HPDE6-E6E7 (cell line): ENCODE results near the gene MTMR3.

Source experiments
- DNase-seq: peaks from one replicate; pipeline ENCODE4 v3.0.0; 2011; ENCODE audit warnings: missing footprints; ENCODE audit errors: extremely low spot score

The MTMR3 gene

DNA sequence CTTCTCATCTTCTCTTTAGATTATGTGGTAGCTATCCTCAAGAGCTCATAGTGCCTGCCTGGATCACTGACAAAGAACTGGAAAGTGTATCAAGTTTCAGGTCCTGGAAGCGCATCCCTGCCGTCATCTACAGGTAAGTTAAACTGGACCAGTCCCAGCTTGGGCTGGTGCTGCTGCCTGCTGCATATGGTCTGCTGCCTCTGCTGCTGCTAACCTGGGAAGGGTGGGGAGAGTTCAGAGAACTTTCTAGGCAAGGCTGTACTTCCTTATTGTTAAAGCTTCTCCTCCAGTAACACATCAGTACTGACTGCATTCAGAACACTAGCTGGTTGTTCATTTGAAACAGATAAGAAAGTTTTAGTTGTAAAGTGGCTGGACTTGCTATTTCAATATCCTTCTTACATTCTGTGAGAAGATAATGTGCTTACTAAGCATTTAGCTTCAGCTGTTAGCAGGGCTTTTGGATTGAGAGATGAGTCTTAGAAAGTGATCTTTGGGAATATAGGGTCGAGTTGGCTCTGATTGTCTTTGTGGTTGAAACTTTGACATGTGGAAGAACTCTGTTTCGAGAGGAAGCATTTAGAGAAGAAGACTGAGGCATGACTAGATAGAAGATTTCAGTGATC, 120.0 kb downstream of the MTMR3 start:
- no peak for DNase-seq

DNA sequence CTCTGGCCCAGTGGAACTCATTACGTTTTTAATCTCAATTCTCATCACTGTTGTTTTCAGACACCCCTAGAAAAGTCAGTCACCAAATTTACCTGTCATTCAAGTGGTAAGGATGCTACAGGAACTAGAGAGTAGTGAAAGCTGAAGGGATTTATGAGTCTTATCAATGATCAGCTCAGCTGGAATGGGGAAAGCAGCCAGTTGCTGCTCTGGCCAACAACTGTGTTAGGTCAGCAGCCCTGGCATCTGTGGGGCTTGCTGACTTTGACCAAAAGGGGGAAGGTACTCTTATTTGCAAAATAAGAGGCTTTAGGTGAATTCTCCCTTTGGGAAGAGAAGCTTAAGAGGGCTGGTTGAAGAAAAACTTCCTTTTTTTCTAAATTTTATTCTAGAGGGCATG, 121.1 kb downstream of the MTMR3 start:
- no peak for DNase-seq

DNA sequence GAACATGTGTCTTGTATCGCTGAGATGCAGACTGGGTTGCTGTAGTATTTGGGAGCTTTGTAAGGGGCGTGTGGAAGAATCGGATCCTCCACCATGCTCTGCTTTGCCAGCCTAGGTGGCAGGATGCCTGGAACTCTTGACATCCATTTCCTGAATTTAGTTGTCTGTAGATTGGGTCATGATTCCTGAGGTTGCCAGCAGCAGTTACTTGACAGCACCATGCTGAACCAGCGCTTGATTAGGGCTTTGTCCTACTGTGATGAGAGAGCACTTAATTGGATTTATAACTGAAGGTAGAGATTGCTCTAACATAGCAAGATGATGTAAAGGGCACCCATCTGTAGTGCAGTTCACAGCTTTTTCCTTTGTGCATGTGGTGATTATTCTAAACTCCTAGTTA, 121.7 kb downstream of the MTMR3 start:
- no peak for DNase-seq

DNA sequence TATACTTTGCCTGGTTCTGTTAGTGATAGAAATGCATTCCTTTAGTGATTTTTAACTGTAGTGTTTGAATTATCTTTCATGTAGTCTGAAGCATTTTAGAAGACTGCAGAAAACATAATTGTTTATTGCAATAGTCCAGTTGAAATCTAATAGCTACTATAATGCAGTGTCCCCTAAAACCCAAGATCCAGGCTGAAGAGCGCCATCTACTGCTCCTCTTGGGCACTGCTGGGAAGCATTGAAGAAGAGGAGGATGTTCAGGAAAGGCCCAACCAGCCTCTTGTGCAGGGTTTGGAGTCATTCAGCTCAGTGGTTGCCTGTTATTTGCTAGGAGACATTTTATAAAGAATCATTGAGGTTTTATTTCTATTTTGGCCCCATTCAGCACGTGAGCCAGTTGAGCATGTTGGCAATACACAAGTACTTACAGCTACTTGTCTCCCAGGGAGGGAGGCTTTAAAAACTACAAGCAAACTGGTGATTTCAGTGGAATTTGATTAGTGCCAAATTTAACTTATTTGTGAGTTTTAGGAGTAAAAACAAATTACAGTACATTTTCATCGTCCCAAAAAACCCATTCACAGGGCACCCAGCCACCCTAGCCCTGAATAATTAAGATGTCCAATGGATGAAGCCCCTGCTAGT, 122.4 kb downstream of the MTMR3 start:
- peak; percentile 44 for DNase-seq

DNA sequence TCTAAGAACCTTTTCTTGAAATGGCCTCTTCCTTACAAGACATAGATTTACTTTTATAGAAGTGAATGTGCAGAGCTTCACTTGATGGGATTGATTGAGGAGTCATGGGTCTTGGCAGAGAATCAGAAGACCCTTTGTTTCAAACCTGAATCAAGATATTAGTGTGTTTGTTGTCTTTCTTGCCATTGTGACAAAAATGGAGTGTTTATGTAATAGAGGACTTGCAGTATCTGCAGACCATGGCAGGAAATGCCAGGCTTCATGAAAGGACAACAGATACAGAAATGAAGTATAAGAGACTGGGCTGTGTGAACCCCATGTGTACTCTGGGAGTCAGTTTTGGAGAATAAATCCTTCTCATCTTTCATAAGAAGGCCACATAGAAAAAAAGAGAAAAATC, 124.4 kb downstream of the MTMR3 start:
- no peak for DNase-seq

DNA sequence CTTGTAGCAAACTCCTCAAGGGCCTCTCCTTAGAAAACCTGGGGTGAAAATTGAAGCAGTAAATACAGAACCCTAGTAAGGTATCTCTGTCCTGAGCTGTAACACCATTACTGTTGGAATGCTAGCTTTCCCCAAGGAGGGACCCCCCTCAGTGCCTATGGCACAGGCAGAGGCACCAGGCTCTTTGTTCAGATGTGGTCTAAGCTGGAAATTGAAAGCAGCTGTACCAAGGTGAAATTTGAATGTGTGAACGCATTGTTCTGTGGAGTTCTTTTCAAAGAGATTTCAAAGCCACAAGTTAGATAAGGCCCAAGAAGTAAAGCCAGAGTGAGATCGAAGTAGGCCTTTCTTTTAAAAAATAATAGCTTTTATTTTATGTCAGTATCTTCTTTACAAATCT, 125.4 kb downstream of the MTMR3 start:
- no peak for DNase-seq

DNA sequence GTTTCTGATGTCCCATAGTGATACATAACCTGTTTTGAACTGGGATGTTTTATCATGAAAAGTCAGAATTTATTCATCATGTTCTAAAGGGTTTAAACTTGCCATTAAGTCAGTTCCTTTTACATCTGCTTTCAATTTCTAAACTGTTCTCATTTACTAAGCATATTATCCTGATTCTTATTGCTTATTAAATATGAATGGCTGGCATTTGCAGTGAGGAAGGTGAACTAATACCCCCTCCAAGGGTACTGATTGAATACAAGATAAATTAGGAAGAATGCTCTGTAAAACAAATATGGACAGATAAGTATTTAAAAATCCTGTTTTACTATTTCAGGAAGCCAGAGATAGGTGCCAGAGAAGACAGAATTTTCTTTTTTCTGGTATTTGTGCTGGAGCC, 126.5 kb downstream of the MTMR3 start:
- DNase-seq, result no peak

DNA sequence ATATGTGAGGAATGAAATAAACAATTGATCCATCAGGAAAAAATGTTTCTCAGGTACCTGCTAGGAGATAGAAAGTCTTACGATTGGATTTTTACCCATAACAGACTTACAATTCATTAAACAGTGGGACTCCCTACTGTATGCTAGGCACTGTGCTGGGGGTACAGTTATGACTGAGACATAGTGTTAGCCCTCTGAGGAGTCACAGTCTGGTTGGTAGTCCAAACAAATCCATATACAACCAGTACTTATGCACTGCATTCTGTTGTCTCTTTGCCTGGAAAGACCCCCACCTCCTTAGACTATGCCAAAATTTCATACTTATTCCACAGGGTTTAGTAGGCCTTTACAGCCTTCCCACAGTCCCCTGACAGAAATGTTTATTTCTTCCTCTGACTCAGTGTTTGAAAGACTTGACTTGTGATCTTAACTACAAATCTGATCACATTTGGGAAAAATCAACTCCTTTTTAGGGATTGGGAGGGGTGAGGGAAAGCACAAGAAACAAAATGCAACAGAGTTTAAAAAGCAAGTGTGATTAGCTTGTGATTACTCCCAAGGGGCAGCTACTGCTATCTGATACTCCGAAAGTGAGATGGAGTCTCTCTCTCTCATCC, 127.9 kb downstream of the MTMR3 start:
- DNase-seq, result no peak

DNA sequence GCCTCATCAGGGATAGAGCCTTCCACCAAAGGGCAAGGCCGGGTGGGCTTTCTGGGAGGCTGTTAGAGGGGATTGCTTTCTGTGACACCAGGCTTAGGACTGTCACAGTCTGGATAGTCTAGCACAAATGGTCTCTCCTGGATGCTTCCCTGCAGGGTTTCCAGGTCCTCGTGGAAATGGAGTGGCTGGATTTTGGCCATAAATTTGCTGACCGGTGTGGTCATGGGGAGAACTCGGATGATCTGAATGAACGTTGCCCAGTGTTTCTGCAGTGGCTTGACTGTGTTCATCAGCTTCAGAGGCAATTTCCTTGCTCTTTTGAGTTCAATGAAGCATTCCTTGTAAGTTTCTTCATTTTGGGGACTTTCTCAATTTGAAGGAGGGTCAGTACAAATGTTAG, 130.2 kb downstream of the MTMR3 start:
- no peak for DNase-seq

DNA sequence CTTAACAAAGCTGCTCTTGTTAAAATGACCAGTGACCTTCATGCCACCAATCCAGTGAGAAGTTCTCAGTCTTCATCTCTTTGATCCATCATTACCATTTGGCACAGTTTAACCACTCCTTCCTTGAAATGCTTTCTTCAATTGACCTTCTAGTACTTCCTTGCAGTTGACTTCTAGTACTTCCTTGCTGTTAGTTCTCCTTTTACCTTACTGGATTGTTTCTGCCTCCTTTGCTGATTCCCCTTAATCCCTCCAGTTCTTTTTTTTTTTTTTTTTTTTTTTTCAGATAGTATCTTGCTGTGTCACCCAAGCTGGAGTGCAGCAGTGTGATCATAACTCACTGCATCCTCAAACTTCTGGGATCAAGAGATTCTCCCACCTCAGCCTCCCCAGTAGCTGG, 131.3 kb downstream of the MTMR3 start:
- no peak for DNase-seq

DNA sequence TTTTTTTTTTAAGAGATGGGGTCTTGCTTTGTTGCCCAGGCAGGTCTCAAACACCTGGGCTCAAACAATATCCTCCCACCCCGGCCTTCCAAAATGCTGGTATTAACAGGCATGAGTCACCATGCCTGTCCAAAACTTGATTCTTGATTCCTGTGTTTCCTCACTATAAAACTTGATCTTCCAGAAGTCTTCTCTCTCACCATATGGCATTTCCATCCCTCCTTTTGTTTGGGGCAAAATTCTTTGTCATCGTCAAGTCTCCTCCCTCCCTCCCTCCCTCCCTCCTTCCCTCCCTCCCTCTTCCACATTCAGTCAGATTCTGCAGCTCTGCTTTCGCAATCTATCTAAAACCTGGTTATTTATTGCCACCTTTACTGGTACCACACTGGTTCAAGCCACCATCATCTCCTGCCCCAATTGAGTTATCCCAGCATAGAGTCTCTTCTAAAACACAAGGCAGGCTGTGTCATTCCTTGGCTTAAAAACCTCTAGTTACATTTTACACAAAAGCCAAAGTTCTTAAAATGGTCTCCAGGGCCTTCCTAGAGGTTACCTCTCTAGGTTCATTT, 132.3 kb downstream of the MTMR3 start:
- DNase-seq, result no peak

DNA sequence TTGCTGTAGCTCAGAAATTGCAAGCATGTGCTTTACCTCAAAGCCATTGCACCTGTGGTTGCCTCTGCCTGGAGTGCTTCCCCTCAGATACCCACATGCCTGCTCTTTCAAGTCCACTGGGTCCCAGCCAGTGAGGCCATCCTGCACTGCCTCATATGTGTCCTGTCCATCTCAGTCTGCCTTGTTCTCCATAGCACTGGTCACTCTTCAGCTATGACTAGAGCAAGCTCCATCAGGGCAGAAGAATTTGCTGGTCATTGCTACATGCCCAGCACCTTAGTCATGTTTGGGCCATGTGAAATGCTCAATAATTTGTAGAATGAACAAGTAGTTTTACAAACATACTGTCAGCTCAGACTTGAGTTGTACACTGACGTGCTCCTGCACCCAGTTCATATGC, 132.9 kb downstream of the MTMR3 start:
- no peak for DNase-seq

DNA sequence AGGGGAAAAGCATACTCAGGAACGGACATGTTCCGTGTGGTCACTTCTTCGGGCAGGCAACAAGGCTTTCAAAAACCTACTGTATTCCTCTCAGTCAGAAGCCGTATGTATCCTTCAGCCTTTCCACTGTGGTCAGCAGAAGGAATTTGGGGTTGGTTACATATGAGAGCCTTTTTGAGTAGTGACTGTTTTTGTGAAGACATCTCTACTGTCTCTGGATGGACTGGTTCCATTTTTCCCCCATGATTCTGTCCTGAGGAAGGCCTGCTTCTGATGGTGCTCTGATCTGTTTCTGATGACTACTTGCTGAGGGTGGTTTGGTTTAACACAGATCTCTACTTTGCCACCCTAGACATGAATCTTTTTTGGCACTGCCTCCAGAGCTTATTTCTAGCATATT, 133.6 kb downstream of the MTMR3 start:
- DNase-seq, result no peak

DNA sequence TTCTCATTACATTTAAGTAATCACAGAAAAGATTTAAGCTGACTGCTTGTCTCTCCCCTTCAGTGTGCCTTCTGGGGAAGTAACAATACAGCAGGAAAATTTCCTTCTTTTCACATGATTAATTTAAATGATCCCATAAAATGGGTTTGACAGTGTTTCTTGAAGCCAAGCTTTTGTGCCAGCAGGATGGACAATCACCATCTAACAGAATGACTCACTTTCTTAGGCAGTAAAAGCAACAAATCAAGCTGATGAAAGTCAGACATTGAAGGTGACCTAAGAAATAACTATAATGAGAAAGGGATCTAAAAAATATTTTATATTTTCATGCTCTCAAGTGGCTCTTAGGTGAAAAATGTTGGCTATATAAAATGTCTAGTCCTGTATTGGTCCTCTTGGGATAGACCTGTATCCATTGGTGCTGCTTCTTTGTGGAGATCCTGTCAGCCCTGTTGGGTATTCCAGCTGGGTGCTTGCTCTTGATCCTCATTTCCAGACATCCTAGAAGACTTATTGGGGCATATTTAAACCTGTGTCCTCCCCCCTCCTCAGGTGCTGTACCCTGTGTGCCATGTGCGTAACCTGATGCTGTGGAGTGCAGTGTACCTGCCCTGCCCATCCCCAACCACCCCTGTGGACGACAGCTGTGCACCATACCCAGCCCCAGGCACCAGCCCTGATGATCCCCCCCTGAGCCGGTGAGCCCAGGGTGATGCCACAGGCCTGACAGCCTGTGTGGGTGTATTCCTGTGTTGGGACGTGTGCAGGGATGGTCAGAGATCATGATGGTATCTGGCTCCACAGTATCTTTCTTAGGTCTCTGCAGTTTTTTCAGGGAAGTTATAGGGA, 134.6 kb downstream of the MTMR3 start:
- DNase-seq, result no peak

DNA sequence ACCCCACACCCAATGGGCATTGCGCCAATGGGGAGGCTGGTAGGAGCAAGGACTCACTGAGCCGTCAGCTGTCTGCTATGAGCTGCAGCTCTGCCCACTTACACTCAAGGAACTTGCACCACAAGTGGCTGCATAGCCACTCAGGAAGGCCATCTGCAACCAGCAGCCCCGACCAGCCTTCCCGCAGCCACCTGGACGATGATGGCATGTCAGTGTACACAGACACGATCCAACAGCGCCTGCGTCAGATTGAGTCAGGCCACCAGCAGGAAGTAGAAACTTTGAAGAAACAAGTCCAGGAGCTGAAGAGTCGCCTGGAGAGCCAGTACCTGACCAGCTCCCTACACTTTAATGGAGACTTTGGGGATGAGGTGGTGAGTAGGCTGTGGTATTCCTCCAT, 137.5 kb downstream of the MTMR3 start:
- no peak for DNase-seq

DNA sequence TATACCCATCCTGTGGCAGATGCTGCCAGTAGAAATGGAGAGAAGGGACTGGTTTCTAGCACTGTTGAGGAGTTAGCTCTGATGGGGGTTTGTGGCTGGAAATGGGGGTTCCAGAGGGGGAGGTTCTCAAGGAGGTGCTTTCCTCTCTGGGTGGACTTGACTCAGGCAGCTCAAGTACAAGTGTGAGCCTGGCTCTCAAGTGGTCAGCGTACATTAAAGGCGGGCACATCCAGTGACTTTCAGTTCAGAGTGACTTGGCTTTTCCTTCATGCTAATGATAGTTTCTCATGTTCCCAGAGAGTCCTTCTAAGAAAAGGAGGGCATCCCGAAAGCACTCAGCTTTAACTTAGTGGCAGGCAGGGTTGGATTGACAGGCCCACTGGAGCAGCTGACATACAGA, 138.4 kb downstream of the MTMR3 start:
- no peak for DNase-seq

DNA sequence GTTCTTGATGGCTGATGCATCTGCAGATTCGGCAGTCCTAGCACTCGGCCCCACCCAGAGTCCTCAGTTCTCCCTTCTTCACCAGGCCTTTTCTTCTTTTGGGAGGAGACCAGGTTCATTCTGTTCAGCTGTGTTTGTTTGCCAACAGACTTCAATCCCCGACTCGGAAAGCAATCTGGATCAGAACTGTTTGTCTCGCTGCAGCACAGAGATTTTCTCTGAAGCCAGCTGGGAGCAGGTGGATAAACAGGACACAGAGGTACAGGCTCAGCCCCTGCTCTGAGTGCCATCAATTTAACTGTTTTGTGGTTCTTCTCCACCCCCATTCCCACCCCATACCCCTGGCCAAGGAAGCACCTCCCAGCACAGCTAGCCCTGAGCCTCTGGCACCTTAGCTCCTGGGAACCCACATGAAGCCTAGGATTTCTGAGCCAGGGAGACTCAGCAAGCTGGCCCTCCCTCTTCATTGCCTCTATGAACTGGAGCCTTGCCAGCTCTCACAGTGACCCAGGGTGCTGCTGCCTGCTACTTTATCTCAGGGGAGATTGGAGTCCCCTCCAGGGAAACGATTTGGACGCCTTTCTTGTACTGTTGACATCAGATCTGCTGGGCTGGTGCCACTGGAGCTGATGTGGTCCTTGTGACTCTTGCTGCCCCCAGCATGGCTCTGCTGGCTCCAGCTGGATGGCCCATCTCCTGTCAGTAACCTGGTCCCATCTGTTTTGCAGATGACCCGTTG, 139.1 kb downstream of the MTMR3 start:
- no peak for DNase-seq

DNA sequence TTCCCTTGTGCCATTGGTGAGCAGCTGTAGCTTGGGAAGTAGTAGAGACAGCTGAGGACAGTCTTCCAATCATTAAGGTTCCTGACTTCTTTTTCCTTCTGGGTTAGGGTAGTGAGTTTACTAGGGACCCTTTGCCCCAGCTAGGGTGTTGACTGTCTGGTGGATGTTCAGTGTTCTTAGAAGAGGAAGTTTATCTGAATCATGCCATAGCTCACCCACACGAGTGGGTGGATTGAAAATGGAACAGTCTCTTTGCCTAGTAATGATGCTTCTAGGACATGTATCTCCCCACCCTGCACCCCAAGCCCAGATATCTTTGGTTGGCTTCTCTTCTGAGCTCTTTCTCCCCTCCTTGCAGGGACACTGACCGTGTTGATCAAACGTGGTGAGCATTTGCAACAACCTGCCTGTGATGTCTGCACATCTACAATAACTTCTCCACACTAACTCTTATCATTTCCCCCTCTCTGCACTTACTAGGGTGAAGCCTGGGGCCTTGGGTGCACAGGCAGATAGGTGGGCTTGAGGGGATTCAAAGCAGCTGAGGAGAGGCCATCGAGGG, 140.2 kb downstream of the MTMR3 start:
- DNase-seq, result no peak

DNA sequence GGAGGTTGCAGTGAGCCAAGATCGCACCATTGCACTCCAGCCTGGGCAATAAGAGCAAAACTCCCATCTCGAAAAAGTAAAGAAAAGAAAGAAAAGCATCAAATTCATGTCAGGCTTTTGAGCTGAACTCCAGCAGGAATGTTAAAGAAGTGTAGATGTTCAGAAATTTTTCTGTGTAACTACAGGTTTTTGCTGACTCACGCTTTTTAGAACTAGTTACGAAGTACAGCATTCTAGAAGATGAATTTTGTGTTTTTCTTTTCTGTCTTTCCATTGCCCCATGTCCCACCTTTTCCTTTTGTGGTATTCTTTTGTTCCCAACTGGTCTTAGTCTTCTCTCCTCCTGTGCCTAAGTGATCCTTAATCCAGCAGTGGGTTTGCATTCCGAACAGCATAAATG, 141.3 kb downstream of the MTMR3 start:
- DNase-seq, result no peak

DNA sequence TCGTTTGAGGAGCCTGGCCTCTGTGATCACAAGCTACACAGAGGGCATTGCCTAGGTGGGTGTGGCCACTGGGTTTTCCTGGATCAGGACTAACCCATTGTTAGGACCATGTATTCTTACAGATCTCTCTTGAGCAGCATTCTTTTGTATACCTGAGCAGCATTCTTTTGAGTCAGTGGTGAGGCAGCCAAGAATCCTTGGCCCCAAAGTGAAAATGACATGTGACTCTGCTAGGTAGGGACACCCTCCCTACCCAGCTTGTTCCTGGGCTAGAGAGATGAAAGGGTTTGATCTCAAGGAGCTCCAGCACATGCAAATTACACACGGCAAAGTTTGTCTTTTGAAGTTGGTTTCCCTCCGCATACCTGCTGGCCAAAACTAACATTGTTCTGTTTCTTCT, 142.2 kb downstream of the MTMR3 start:
- no peak for DNase-seq

DNA sequence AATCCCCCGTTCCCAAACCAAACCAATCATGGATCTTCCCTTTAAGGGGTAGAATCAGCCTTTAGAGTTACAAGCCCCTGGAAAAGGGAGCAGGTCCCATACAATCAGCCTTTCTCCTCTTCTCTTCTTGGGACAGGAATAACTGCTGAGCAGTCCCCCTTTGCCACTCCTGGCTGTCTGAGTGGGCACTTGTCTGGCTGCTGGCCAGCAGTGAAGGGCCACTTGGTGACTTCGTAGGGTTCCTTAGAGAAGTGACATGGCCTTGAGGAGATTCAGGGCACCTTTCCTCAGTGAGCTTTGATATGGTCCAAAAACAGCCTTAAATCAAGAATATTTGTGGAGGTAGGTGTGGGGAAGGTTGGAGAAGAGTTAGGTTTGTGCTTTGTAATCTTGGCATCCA, 143.8 kb downstream of the MTMR3 start:
- no peak for DNase-seq
